PC-3 (cell line): Measurements from ENCODE around the gene CRAMP1. TPM values are rescaled to one million over a fixed set of nuclear protein-coding genes. Genes with fewer than 3 reads are reported as not detected.

ENCODE experiments used
- ATAC-seq: fragments of 200-7000 bp; cut with Tn5 transposase; 2 replicates; pipeline ENCODE4 v1.9.1; 2020; ENCODE audit warnings: mild to moderate bottlenecking, moderate library complexity
- Bru-seq: library from RNA; stranded (reverse); fragments of 400-500 nt; gene quantifications from one replicate; lab custom pipeline; 2021; lab: Mats Ljungman, UMichigan
- BruChase-seq, 2 experiments: library from RNA; stranded (reverse); fragments of 400-500 nt; gene quantifications; one replicate each; lab custom pipeline; 2021; lab: Mats Ljungman, UMichigan
- BruUV-seq: library from RNA; stranded (reverse); fragments of 400-500 nt; replicated peaks from 2 replicates; lab custom pipeline; 2021; lab: Mats Ljungman, UMichigan
- CTCF ChIA-PET: fragments of 300-600 bp; sonication (Branson Sonifier 250); formaldehyde crosslinking; loops from one replicate; lab custom pipeline; 2022; ENCODE audit warnings: antibody characterized with exemption; lab: Charles Lee
- POLR2A ChIA-PET: fragments of 300-600 bp; sonication (Branson Sonifier 250); formaldehyde crosslinking; loops from one replicate; lab custom pipeline; 2022; ENCODE audit warnings: antibody characterized with exemption; ENCODE audit not compliant: unreplicated experiment; lab: Charles Lee
- DNase-seq: peaks from one replicate; pipeline ENCODE4 v3.0.0-alpha.2; 2015
- H2AFZ ChIP-seq: fragments of 300-600 bp; sonication (generic); 2 replicates; pipeline ENCODE4 v1.6.0; 2016; ENCODE audit warnings: antibody characterized with exemption, low read length
- H3F3A ChIP-seq: fragments of 300-600 bp; sonication (generic); one replicate; pipeline ENCODE4 v1.6.0; 2017; ENCODE audit warnings: antibody characterized with exemption, low read length, control low read depth, mild to moderate bottlenecking; ENCODE audit not compliant: unreplicated experiment
- H3K27ac ChIP-seq: fragments of 300-600 bp; sonication (generic); 2 replicates; pipeline ENCODE4 v1.5.1; 2016; ENCODE audit warnings: mild to moderate bottlenecking, low read length
- H3K27me3 ChIP-seq: fragments of 300-600 bp; sonication (generic); 2 replicates; pipeline ENCODE4 v1.6.1; 2016; ENCODE audit warnings: low read length, mixed read lengths
- H3K36me3 ChIP-seq: fragments of 300-600 bp; sonication (generic); 2 replicates; pipeline ENCODE4 v1.6.1; 2016; ENCODE audit warnings: low read depth, mixed run types, low read length, mixed read lengths
- H3K4me1 ChIP-seq: fragments of 300-600 bp; sonication (generic); 2 replicates; pipeline ENCODE4 v1.5.1; 2016; ENCODE audit warnings: low read length; ENCODE audit not compliant: insufficient read depth
- H3K4me2 ChIP-seq: fragments of 300-600 bp; sonication (generic); 2 replicates; pipeline ENCODE4 v1.6.0; 2016; ENCODE audit warnings: low read length
- H3K4me3 ChIP-seq: fragments of 300-600 bp; sonication (generic); 2 replicates; pipeline ENCODE4 v1.5.1; 2016; ENCODE audit warnings: mild to moderate bottlenecking, low read length, mixed read lengths
- H3K79me2 ChIP-seq: fragments of 300-600 bp; sonication (generic); 2 replicates; pipeline ENCODE4 v1.6.1; 2017; ENCODE audit warnings: low read length, mixed read lengths
- H3K9ac ChIP-seq: fragments of 300-600 bp; sonication (generic); 2 replicates; pipeline ENCODE4 v1.6.0; 2016; ENCODE audit warnings: mild to moderate bottlenecking, low read length
- H3K9me2 ChIP-seq: fragments of 300-600 bp; sonication (generic); replicated peaks from 2 replicates; pipeline ENCODE4 v1.6.1; 2016; ENCODE audit warnings: mixed run types, low read length, mixed read lengths
- H3K9me3 ChIP-seq: fragments of 300-600 bp; sonication (generic); 2 replicates; pipeline ENCODE4 v1.6.1; 2016; ENCODE audit warnings: low read length, mixed read lengths
- H4K20me1 ChIP-seq: fragments of 300-600 bp; sonication (generic); 2 replicates; pipeline ENCODE4 v1.6.1; 2016; ENCODE audit warnings: low read length, mixed read lengths
- EZH2 ChIP-seq: fragments of 300-600 bp; sonication (generic); IDR thresholded peaks from one replicate; pipeline ENCODE4 v1.6.1; 2017; ENCODE audit warnings: antibody characterized with exemption, mild to moderate bottlenecking, low read length; ENCODE audit not compliant: unreplicated experiment
- EZH2phosphoT487 ChIP-seq: fragments of 300-600 bp; sonication (generic); IDR thresholded peaks from 2 replicates; pipeline ENCODE4 v1.6.1; 2018; ENCODE audit warnings: mild to moderate bottlenecking, antibody characterized with exemption, low read length, borderline replicate concordance
- intact Hi-C: fragments of 100-400 bp; cut with micrococcal nuclease; formaldehyde crosslinking; loops from 2 replicates; pipeline ENCODE4 v1.9.0; 2023
- long read RNA-seq: library from polyadenylated mRNA; unstranded; transcript quantifications from one replicate; pipeline ENCODE4 v2.0.0, GENCODE V29; 2021; ENCODE audit not compliant: unreplicated experiment
- total RNA-seq: library from RNA; depleted of rRNA; stranded (reverse); fragments of >200 nt; gene quantifications from 2 replicates; pipeline ENCODE4 v1.2.3, GENCODE V29; 2014; rRNA removed
- TF ChIP-seq, protein P1 (sequence below): fragments of 300-600 bp; sonication (generic); conservative IDR thresholded peaks from 2 replicates; pipeline ENCODE4 v1.5.1; 2017; ENCODE audit warnings: antibody characterized with exemption, low read depth, mild to moderate bottlenecking, low read length

Gene CRAMP1, protein sequence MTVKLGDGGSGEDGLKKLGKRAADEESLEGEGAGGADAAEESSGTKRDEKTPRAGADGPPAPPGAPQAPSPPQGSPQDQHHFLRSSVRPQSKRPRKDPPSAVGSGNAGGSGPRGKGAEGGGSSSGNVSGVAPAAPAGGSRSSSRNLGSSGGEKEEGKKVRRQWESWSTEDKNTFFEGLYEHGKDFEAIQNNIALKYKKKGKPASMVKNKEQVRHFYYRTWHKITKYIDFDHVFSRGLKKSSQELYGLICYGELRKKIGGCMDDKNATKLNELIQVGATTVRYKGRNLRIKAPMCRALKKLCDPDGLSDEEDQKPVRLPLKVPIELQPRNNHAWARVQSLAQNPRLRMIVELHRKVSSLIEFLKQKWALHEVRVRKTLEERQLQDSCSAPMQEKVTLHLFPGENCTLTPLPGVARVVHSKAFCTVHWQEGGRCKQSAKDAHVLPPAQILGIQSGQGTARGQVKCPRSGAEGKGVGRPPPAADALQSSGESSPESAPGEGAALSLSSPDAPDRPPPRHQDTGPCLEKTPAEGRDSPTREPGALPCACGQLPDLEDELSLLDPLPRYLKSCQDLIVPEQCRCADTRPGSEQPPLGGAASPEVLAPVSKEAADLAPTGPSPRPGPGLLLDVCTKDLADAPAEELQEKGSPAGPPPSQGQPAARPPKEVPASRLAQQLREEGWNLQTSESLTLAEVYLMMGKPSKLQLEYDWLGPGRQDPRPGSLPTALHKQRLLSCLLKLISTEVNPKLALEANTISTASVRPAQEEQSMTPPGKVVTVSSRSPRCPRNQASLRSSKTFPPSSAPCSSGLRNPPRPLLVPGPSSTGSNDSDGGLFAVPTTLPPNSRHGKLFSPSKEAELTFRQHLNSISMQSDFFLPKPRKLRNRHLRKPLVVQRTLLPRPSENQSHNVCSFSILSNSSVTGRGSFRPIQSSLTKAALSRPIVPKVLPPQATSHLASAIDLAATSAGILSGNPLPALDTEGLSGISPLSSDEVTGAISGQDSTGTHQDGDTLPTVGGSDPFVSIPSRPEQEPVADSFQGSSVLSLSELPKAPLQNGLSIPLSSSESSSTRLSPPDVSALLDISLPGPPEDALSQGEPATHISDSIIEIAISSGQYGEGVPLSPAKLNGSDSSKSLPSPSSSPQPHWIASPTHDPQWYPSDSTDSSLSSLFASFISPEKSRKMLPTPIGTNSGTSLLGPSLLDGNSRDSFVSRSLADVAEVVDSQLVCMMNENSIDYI (N-terminal part only)
- total RNA-seq (8.5 and 15.5 TPM in 2 replicates), Bru-seq, nascent RNA (percentile 63 among the genes with signal in this experiment), BruChase-seq, experiment 1, labeled RNA remaining after a 6-hour chase (percentile 80 among the genes with signal in this experiment), BruChase-seq, experiment 2, labeled RNA remaining after a 2-hour chase (percentile 76 among the genes with signal in this experiment)
- long read RNA-seq, partial matches to known transcripts, result 2 of 4 reads
- long read RNA-seq, other reads (novel, unspliced or antisense), result 2 of 4 reads

DNA sequence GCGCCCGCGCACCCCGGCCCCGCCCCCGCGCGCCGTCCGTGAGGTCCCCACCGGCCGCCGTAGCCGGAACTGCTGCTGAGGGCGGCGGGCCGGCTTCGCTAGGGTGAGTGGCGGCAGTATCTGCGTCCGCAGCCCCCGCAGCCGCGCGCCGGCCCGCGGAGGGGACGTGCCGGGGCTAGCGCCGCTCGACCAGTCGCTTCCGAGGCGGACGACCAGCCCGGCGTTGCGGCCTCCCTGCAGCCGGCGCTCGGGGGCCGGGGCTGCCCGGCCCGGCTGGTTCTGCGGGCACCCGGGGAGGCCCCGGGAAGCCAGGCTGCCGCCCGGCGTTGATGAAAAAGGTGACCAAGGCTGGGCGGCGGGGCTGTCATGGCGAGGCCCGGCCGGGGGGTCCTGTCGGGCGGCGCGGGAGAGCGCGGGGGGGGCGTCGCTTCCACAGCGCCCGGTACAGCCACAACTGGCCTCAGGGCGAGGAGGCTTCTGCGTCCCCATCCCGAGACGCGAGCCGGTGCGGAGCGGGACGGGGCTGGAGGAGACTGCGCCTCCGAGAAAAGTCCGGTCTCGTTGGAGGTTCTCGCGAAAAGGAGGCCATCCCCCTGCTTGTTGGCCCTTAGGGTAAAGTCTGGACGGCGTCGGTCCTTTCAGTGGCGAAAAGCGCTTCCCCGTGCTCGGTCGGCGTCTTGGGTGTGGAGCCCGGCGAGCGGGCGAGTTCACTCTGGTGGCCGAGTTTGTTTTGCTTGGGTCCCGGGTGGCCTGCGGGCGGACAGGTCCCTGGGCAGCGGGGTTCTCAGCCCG, at the start of gene CRAMP1:
Gene CRAMP1, plus strand, starts transcription at position 41 of the 792 bp plus-strand sequence. CDS start 2,280 bp downstream, outside the sequence.
- Histone ChIP-seq H3K36me3 (peaks cover 11% of the 10 kb centered on the region), H3K4me3 (peak within 1 kb of the TSS; percentile 96), H3K4me1 (peaks cover 23% of the 10 kb centered on the region), H3K27me3 (no peaks in the 10 kb centered on the region), H3K27ac (peak within 1 kb of the TSS; percentile 77), H3K9me3 (no peaks in the 10 kb centered on the region), H3K9me2 (no peaks in the 10 kb centered on the region), H3K79me2 (peaks cover 56% of the 10 kb centered on the region), H2AFZ (peak within 1 kb of the TSS; percentile 86), H3K9ac (peak within 1 kb of the TSS; percentile 89), H3K4me2 (peak within 1 kb of the TSS; percentile 99), H3F3A (no peaks in the 10 kb centered on the region), H4K20me1 (peaks cover 6% of the 10 kb centered on the region; the same call in 1 of the 2 replicates)
- BruUV-seq, result no TSS peak
- TF ChIP-seq EZH2phosphoT487 (no peak), EZH2 (no peak)
- TF ChIP-seq, protein P1, sequence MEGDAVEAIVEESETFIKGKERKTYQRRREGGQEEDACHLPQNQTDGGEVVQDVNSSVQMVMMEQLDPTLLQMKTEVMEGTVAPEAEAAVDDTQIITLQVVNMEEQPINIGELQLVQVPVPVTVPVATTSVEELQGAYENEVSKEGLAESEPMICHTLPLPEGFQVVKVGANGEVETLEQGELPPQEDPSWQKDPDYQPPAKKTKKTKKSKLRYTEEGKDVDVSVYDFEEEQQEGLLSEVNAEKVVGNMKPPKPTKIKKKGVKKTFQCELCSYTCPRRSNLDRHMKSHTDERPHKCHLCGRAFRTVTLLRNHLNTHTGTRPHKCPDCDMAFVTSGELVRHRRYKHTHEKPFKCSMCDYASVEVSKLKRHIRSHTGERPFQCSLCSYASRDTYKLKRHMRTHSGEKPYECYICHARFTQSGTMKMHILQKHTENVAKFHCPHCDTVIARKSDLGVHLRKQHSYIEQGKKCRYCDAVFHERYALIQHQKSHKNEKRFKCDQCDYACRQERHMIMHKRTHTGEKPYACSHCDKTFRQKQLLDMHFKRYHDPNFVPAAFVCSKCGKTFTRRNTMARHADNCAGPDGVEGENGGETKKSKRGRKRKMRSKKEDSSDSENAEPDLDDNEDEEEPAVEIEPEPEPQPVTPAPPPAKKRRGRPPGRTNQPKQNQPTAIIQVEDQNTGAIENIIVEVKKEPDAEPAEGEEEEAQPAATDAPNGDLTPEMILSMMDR, result no peak
- CTCF ChIA-PET, result no interaction called here
- intact Hi-C loops, result loop anchor here (5.0 kb wide), 2 partner anchors 35 to 95 kb away; partner anchors contain the start of gene MAPK8IP3
- no peak for DNase-seq
- no peak; the same call in 1 of the 2 replicates for ATAC-seq
- POLR2A ChIA-PET, result interaction anchor here (0.7 kb wide), 1 partner anchor 66 kb away, joined by 5 read pairs; the partner anchor contains the start of gene JPT2

DNA sequence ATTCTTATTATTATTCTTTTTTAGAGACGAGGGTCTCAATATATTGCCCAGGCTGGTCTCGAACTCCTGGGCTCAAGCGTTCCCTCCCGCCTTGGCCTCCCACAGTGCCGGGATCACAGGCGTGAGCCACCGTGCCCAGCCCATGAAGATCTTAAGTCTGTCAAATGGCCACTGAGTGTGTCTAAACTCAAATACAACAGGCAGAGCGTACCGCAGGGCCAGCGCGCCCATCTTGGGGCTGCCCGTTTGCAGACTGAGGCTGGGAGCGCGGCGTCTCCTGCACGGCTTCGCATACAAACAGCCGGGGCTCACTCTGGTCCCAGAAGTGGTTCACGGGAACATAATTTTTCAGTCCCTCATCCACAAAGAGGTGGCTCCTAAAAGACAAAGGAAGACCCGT, 48.4 kb upstream of the CRAMP1 start:
- no TSS peak for BruUV-seq
- POLR2A ChIA-PET, result no interaction called here
- TF ChIP-seq EZH2phosphoT487, result no peak
- TF ChIP-seq, protein P1, result no peak
- TF ChIP-seq EZH2, result no peak

More for the DNA sequence above, 48.4 kb upstream of the CRAMP1 start:
- CTCF ChIA-PET, result no interaction called here
- H4K20me1 ChIP-seq, result no peaks in the 10 kb centered on the region
- no peaks in the 10 kb centered on the region for H3K27me3 ChIP-seq
- ATAC-seq, result no peak
- intact Hi-C loops, result no loop called here
- H3K9me2 ChIP-seq, result no peaks in the 10 kb centered on the region
- H3F3A ChIP-seq, result no peaks in the 10 kb centered on the region
- H3K4me1 ChIP-seq, result no peaks in the 10 kb centered on the region
- no peak overlapping the region for H3K9ac ChIP-seq
- no peak overlapping the region for H2AFZ ChIP-seq
- H3K79me2 ChIP-seq, result no peaks in the 10 kb centered on the region
- no peaks in the 10 kb centered on the region for H3K36me3 ChIP-seq
- DNase-seq, result no peak
- H3K4me2 ChIP-seq, result no peak overlapping the region
- H3K9me3 ChIP-seq, result no peaks in the 10 kb centered on the region
- no peak overlapping the region for H3K4me3 ChIP-seq
- H3K27ac ChIP-seq, result no peak overlapping the region
